ENCODE measurements around the gene BBLN. TPM values are rescaled to one million over a fixed set of nuclear protein-coding genes. Genes with fewer than 3 reads are reported as not detected.

Gene BBLN
- total RNA-seq, 1 donor from 2014 or later, result 308 TPM

DNA sequence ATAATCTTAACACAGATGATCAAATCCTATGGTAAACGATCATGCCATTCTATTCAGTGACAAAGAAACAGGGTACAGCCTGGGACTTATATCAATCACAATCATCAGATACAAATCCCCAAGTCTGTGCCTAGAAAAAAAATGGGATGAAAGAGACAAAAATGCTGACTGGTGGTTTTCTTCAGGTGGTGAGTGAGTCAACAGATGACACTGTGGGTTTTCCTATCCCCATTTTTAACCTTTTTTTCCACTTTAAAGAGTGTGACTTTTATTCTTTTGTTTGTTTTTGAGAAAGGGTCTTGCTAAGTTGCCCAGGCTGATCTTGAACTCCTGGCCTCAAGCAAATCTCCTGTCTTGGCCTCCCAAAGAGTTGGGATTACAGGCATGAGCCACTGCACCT, 28.1 kb downstream of the BBLN start:
- DNase-seq (ENCODE audit: extremely low read depth, low read depth, low spot score), result no peak

DNA sequence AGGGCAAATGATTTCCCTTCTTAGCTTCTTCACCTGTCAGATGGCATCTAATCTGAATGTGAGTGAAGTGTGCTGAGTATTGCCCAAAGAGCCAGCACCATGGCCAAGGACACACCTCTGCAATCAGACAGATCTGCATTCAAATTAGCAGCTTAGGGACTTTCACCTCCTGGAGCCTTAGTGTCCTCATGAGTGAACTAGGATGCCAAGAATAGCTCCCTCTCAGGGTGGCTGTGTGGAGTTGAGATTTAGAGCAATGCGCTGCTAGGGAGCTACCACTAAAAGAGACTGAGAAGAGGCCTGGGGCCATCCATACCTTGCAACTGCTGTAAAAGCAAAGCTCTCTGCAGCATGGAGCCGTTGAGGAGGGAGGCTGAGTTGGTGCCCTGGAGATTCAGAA, 29.9 kb downstream of the BBLN start:
- DNase-seq (ENCODE audit: extremely low read depth, low read depth, low spot score), result no peak

DNA sequence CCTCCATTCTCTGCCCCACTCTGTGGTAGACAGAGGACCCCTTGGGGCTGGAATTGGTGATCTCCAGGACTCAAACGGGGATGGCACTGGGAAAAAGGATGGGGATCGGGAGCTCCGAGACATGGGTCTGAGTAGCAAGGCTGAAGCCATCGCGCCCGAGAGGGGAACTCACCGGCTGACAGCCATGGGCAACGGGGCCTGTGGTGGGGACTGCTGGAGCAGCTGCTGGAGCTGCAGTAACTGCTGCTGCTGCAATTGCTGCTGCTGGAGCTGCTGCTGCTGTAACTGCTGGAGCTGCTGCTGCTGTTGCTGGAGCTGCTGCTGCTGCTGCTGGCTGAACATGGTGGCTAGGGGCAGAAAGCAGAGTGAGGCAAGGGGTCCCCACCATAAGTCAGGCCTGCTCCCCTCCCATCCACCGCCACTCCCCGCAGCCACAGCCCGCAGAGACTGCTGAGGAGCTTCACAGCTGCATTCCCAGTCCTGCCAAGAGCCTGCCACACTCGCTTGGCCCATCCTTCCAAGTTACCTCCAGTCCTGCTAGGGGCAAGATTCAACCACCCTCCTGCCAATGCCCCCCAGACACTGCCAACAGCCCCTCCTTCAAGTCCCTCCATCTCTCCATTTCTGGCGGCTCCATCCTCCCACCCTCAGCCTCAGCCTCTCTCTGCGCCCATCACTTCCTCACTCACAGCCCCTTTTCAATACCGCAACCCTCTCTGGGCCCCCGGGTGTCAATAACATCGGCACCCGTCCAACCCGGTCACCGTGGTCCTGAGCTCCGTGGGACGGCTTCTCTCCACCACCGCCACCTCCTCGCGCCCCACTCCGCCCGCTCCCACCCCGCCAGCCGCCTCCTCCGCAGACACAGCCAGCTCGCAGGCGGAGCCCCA, 30.7 kb downstream of the BBLN start:
- no peak for DNase-seq (ENCODE audit: extremely low read depth, low read depth, low spot score)

DNA sequence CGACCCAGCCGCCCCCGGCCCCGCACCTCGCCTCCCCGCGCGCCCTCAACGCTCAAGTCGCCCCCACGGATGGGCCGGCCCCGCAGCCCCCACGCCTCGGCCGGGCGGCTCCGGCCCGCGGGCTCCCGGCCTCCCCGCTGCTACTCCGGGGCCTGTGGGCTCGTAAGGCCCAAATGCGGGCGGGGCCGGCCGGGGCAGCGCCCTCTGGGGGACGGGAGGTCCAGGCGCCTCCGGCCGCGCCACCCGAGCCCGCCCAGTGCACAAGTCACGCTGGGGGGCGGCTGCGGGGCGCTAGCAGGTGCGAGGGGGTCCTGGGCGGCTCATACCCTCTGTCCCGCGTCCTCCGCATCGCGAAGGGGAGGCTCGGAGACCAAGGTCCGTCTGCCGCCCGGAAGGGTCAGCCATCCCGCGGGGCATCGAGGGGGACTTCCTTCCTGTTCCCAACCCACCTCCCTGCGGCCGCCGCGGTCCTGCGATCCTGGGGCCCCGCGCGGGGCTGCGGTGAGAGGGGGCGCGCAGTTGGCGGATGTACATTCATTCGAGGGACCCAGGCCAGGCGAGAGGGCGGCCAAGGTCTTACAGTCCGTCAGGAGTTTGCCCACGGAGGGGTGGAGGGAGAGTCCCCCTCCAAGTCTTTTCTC, 31.5 kb downstream of the BBLN start, which contains the start of gene CIZ1:
TSS of gene CIZ1 (minus strand) at position 167 of the 641 bp plus-strand sequence. CDS start 715 bp downstream, outside the sequence.
- no peak for DNase-seq (ENCODE audit: extremely low read depth, low read depth, low spot score)

DNA sequence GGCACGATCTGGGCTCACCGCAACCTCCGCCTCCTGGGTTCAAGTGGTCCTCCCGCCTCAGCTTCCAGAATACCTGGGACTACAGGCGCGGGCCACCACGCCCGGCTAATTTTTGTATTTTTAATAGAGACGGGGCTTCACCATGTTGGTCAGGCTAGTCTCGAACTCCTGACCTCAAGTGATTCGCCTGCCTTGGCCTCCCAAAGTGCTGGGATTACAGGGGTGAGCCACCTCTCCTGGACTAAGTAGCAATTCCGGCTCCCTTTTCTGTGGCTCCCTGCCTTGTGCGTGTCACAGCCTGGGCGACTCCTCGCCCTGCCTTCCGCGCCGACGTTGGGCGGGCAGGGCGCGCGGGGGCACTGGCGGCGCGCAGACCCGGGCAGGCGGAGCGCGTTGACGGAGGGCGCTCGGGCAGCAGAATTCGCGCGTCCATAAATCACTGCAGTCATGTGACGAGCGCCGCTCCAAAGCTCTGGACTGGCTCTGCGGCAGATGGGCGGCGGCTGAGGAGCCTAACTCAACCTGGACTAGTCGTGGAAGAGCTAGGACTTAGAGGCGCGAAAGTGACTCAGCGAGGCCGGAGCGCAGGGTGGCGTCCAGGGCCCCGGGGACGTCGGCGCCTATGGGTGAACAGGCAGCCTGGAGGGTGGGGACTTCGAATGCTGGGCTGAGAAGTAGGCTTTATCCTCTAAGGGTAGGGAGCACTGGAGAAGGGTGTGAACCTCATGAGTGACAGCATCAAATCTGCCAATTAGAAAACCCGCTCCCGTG, 32.7 kb downstream of the BBLN start:
- DNase-seq (ENCODE audit: extremely low read depth, low read depth, low spot score), result no peak

DNA sequence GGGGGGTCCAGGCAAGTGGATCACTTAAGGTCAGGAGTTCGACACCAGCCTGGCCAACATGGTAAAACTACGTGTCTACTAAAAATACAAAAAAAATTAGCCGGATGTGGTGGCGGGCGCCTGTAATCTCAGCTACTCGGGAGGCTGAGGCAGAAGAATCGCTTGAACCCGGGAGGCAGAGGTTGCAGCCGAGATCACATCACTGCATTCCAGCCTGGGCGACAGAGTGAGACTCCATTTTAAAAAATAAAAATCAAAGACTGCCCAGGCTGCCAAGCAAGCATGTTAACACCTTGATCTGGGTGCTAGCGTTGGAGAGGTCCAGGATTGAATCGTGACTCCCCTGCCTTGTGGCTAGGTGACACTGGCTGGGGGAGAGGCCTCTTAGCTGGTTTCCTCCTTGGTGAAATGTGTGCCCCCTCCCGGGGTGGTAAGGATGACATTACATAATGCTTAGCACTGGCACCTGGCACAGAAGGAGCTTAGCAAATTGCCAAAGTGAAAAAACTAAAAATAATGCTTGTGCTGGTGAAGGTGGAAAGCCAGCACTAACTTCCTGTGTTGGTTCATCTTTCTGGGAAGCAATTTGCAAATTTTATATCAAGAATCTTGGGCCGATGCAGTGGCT, 33.5 kb downstream of the BBLN start:
- DNase-seq (ENCODE audit: extremely low read depth, low read depth, low spot score), result no peak

DNA sequence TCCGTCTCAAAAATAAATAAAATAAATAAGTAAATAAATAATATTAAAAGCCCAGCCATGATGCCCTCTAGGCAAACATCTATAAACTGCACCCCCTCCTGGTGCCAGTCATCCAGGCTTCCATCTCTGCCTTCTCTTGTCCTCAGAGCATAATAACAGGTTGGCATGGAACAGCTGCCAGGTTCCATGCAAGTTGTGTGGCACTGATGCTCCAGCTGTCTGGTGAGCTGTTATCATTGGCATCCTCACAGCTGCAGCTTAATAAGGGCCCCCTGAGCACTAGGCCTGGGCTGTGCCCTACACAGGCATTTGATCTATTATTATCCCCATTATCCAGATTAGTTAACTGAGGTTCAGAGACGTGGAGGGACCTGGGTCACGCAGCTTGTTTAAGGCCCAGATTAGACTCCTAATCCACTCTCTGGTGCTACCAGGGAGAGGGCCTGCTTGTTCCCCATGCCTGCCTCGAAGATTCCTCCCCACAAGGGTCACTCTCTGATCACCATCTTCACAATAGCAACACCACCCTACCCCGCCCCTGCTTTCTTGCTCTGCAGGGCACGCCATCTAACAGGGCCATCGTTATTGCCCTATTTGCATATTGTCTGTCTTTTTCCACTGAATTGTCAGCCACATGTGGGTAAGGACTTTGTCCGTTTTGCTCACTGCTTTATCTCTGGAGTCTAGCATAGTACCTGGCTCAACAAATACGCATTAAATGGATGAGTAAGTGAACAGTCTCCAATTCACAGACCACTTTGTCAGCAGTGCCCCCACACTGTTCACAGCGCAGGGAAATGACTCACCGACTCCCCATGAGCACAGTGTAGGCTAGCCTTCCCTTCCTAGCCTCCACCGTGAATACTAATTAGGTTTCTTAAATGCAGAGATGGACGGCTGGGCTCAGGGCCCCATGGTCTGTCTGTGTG, 41.6 kb downstream of the BBLN start:
- no peak for DNase-seq (ENCODE audit: extremely low read depth, low read depth, low spot score)

DNA sequence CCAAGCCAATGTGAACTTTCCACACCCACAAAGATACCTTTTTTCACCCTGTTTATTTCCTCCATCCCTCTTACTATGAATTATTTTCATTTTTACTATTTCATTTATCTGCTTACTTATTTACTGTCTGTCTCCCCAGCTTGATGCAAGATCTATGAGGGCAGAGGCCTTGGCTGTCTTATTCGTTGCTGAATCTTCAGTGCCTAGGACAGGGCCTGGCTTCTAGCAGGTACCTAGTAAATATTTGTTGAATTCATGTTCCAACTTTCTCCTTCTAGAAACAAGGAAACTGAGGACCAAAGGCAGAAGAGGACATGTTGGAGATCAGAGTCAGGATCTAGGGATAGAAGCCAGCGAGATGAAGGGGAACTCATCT, 42.6 kb downstream of the BBLN start:
- DNase-seq (ENCODE audit: extremely low read depth, low read depth, low spot score), result no peak

DNA sequence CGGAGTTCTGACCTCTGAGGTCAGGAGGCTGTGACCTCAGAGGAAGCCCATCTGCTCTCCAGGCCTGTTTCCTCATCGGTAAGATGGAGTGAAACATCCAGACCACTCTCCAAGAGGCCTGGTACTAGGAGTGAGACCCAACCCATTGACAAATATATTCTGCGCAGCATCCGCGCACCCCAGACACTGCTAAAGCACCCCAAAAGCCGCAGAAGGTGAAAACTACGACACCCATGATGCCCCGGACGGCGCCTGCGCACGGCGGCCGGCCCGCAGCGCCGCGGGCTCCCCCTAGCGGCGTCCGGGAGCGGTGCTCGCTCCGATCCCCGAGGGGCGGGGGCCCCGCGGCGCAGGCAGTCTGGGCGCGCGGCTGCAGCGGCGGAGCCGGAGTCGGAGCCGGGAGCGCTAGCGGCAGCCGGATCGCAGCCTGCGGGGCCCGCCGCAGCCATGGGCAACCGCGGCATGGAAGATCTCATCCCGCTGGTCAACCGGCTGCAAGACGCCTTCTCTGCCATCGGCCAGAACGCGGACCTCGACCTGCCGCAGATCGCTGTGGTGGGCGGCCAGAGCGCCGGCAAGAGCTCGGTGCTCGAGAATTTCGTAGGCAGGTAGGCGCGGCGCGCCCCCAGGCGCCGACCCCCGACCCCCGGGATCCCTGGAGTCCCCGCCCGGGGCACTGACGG, 43.1 kb downstream of the BBLN start, which contains the start of gene DNM1:
TSS of gene DNM1 (plus strand) at position 356 of the 683 bp plus-strand sequence. CDS start at position 448, 92 bp downstream.
- DNase-seq (ENCODE audit: extremely low read depth, low read depth, low spot score), result no peak

DNA sequence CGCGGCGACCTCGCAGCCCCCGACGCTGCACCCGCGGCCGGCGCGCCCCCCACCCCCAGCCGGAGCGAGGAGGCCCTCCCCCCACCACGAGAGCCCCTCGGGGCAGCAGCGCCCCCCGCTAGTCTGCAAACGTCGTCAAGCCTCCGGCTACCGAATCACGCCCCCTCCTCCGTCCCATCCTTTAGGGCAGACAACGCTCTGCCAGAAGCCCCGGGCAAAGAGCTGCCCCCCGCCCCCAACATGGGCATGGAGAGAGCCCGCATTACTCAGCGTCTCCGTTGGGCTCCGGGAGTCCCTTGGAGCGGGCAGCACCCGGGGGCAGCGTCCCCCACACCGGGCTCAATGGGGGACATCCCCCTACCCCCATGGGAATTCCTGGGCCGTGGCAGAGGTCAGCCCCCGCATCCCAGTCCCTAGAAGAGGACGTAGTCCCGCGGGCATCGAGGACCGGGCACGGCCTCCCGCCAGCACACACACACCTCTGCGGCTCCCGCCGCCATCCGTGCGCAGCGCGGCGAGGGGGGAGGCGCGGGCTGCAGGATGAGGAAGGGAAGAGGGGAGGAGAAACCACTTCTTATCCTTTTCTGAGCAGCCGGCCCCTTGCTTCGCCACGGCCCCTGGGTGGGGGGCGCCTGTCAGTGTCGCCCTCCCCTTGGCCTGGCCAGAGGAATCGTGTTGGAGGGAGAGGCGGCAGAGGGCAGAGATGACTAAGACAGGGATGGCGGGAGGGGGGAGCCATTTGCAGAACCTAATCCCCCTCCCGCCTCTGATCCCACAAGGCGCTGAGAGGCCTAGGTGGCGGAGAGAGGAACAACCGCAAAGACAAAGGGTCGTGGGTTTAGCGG, 43.9 kb downstream of the BBLN start:
- DNase-seq (ENCODE audit: extremely low read depth, low read depth, low spot score), result no peak

DNA sequence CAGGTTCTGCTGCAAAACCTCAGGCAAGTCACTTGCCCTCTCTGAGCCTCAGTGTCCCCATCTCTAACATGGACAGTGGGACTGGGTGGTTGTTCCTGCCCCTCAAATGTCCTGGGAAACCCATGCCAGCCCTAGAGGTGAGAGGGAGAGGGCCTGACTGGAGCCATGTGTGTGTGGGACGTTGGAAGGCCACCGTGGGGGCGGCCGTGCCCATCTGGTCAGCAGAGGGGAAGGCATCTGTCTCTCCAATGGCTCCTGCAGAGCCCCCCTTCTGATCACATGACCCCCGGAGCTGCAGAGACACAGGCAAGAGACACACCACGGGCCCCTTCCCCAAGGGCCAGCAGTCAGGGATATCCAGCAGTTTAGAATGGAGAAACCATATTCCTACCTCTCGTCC, 44.8 kb downstream of the BBLN start:
- no peak for DNase-seq (ENCODE audit: extremely low read depth, low read depth, low spot score)

DNA sequence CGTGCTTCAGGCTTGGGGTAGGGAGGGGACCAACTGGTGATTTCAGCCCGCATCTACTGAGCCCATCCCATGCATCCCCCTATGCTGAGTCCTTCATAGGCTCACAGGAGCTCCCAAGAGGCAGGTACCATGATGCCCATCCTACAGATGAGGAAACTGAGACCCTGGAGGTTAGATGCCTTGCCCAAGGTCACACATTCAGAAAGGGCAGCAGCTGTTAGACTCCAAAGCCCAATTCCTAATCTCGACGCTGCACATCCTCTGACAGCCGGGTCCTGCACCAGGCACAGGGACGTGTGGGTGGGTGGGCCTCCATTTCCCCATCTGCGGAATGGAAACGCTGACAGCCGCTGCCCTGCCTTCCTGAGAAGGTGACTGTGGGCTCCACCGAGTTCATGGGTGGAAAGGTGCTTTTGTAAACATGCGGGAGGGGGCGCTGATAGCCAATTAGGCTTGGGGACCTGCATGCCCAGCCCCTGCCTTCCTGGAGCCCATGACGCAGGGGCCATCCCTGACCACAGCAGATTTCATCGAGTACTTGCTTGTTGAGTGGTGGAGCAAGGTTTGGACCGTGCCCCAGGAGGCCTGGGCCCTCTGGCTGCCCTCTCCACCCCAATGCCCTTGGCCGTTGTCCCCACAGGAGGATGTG, 45.4 kb downstream of the BBLN start:
- no peak for DNase-seq (ENCODE audit: extremely low read depth, low read depth, low spot score)

DNA sequence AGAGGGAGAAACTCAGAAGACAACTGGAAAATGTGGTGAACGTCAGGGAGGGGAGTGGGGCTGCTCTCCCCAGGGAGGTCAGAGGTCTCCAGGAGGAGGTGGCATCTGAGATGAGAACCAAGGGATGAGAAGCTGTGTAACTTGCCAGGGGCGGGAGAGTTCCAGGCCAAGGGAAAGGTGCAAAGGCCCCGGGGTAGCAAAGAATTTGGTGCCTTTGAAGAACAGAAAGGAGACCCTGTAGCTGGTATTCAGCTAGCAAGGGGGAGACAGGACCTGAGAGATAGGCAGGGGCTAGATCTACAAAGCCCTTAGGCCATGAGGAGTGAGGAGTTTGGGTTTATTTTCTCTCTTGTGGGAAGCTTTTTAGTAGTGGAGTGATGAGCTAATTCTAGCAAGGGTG, 46.4 kb downstream of the BBLN start:
- no peak for DNase-seq (ENCODE audit: extremely low read depth, low read depth, low spot score)

DNA sequence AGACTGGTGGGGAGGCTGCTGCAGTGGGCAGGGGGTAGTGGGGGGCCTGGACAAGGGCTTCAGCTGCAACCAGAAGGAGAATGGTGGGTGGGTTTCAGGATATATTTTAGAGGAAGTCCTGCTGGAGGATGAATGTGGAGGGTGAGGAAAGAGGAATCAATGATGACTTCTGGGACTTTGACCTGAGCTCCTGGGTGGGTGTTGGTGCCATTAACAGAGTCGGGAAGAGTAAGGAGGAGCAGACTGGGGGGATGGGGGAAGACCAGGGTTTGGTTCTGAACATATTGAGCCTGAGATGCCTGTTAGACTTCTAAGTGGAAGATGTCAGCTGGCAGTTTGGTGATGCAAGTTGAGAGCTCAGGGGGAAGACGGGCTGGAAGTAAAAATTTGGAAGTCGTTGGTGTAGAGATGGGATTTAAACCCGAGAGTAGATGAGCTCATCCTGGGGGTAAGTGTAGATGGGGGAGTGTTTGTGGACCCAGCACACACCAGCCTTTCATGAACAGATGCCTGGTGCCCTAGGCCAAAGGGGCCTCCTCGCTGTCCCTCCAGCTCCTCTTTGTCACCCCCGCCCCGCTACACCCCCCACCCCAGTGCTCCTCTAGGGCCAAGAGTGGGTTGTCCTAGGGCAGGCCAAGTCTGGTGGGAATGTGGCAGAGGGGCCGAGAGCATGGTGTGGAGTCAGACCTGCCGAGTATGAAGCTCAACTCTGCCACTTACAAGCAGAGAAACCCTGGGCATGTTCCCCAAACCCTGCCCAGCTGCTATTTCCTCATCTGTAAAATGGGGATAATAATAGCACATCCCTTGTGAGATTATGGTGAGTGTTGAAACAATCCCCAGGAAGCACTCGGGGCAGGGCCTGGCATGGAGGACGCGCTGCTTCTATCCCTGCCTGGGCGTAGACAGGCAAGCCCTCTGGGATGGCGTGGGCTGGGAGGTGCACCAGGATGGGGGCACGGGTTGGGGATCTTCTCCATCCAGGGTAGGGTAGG, 47.1 kb downstream of the BBLN start:
- no peak for DNase-seq (ENCODE audit: extremely low read depth, low read depth, low spot score)

DNA sequence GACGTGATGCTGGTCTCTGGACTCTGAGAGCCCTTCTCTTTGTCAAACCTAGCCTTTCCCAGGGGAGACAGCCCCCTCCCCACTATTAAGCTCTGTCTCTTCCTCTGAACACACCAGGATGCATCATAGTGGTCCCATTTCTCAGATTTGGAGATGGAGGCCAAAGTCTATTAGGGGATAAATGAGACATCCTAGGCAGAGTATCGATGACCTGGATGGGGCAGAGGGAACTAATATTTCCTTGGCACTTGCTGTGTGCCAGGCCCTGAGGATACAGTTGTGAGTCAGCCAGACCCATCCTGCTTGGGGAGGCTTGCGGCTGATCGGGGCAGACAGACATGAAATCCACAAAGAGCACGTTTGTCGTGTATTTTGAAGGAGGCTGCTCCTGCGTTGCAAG, 48.3 kb downstream of the BBLN start:
- DNase-seq (ENCODE audit: extremely low read depth, low read depth, low spot score), result no peak

DNA sequence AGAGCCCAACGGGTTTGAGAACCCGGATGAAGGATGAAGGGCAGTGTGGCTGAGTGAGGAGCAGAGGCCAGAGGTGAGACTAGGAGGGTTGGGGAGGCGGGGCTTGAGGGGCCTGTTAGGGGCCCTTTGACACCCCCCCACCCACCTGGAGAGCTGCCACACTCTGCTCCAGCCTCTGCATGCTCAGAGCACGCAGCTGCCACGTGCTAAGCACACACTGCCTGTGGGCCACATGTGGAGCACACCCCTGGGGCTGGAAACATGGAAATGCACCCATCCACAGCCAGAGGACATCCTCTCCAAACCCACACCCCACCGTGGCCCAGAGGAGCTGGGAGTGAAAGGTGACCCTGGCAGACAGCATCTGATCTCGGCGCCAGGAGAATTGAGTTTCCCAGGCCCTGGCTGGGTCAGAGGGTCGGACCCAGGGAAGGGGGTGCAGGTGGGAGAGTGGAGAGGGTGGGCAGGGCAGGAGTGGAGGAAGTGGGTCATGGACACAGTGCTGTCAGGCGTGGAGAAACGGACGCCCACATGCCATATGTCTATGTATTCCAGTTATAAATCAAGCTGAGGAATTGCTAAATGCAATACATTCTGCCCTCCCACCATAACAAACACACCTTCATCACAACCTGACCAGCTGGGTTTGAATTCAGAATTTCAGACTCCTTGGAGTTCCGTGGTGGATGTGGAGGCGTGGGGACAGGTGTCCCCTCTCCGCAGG, 49.0 kb downstream of the BBLN start:
- DNase-seq (ENCODE audit: extremely low read depth, low read depth, low spot score), result no peak

Data from glomerular endothelial cell (primary cell).